Ascending aorta (tissue), 2 donors: ENCODE measurements around the gene CBR4. TPM values are rescaled to one million over a fixed set of nuclear protein-coding genes. Genes with fewer than 3 reads are reported as not detected.

Experiments used
- DNase-seq, 2 donors: peaks; one replicate each; pipeline ENCODE4 v3.0.0-alpha.2; 2019; ENCODE audit warnings: low spot score in 2 of 2
- H3K27ac ChIP-seq, 2 donors: fragments of 200-600 bp; sonication (generic); one replicate each; pipeline ENCODE4 v1.5.1; 2016 to 2017; ENCODE audit warnings: mild to moderate bottlenecking in 1 of 2
- H3K27me3 ChIP-seq: fragments of 200-600 bp; sonication (generic); one replicate; pipeline ENCODE4 v1.5.1; 2017
- H3K36me3 ChIP-seq, 2 donors: fragments of 200-600 bp; sonication (generic); one replicate each; pipeline ENCODE4 v1.5.1; 2016
- H3K4me1 ChIP-seq, 2 donors: fragments of 200-600 bp; sonication (generic); one replicate each; pipeline ENCODE4 v1.5.1; 2016 to 2017; ENCODE audit warnings: mild to moderate bottlenecking in 1 of 2
- H3K4me3 ChIP-seq, 2 donors: fragments of 200-600 bp; sonication (generic); one replicate each; pipeline ENCODE4 v1.5.1; 2016 to 2017; ENCODE audit warnings: mild to moderate bottlenecking in 1 of 2
- H3K9me3 ChIP-seq, 2 donors: fragments of 200-600 bp; sonication (generic); one replicate each; pipeline ENCODE4 v1.5.1; 2016
- intact Hi-C: fragments of 100-400 bp; cut with DNase I; formaldehyde crosslinking; loops from one replicate; pipeline ENCODE4 v1.15.1; 2023
- total RNA-seq: library from RNA; depleted of rRNA; stranded (reverse); fragments of >200 nt; gene quantifications from one replicate; pipeline ENCODE4 v1.1.0, GENCODE V29; 2016
- TF ChIP-seq, protein P1 (sequence below), 3 experiments: fragments of 200-600 bp in 2 of 3; fragments of 450-650 bp in 1 of 3; sonication (generic) in 2 of 3; IDR thresholded peaks; one replicate each; pipeline ENCODE4 v1.5.1; 2016 to 2019; ENCODE audit warnings: antibody characterized with exemption in 3 of 3, mild to moderate bottlenecking in 1 of 3, moderate library complexity in 1 of 3

Gene CBR4
- total RNA-seq, 1 donor from 2014 or later: 0.53 TPM

DNA sequence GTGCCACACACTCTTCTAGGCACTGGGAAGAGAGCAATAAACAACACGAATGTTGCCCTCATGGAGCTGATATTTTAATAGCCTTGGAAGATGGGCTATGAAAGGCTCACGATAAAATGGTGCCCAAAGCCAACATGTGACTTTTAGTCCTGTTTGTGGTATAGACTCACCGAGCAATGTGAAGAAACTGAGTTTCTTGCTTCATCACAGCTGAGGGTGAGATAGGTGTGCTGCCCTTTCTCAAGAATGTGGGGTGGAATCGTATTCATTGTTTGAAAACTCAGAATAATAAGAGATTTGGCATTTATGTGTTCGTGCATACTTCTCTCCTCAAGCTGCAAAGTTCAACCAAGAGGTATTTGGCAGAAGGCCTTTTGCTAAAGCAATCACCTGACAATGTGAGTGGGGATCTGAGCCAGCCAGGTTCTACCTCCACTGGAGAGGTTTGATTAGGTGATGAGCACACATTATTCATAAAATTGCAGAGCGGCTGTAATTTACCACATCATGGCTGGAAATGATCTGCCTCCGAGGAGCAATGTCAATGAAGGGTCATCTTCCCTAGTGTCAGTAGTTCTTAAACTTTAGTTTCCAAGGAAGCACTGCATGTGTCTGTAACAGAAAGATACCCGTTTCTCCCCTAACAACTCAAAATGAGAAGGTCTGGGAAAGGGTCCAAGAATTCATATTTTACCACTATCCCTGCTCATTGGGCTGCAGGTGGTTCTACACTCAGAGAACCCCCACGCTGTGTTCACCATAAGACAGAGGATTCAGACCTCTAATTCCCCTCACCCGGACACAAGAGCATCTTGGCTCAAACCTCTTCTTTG lies 41.9 kb upstream of the CBR4 start:
- H3K4me3 ChIP-seq: no peak overlapping the region
- H3K27ac ChIP-seq: no peak overlapping the region
- TF ChIP-seq, protein P1, sequence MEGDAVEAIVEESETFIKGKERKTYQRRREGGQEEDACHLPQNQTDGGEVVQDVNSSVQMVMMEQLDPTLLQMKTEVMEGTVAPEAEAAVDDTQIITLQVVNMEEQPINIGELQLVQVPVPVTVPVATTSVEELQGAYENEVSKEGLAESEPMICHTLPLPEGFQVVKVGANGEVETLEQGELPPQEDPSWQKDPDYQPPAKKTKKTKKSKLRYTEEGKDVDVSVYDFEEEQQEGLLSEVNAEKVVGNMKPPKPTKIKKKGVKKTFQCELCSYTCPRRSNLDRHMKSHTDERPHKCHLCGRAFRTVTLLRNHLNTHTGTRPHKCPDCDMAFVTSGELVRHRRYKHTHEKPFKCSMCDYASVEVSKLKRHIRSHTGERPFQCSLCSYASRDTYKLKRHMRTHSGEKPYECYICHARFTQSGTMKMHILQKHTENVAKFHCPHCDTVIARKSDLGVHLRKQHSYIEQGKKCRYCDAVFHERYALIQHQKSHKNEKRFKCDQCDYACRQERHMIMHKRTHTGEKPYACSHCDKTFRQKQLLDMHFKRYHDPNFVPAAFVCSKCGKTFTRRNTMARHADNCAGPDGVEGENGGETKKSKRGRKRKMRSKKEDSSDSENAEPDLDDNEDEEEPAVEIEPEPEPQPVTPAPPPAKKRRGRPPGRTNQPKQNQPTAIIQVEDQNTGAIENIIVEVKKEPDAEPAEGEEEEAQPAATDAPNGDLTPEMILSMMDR (IDR thresholded peaks at IDR 0.05): no peak
- no peaks in the 10 kb centered on the region for H3K36me3 ChIP-seq
- intact Hi-C loops: no loop called here
- no peaks in the 10 kb centered on the region for H3K27me3 ChIP-seq
- H3K4me1 ChIP-seq: no peaks in the 10 kb centered on the region
- no peaks in the 10 kb centered on the region for H3K9me3 ChIP-seq
- DNase-seq: no peak

DNA sequence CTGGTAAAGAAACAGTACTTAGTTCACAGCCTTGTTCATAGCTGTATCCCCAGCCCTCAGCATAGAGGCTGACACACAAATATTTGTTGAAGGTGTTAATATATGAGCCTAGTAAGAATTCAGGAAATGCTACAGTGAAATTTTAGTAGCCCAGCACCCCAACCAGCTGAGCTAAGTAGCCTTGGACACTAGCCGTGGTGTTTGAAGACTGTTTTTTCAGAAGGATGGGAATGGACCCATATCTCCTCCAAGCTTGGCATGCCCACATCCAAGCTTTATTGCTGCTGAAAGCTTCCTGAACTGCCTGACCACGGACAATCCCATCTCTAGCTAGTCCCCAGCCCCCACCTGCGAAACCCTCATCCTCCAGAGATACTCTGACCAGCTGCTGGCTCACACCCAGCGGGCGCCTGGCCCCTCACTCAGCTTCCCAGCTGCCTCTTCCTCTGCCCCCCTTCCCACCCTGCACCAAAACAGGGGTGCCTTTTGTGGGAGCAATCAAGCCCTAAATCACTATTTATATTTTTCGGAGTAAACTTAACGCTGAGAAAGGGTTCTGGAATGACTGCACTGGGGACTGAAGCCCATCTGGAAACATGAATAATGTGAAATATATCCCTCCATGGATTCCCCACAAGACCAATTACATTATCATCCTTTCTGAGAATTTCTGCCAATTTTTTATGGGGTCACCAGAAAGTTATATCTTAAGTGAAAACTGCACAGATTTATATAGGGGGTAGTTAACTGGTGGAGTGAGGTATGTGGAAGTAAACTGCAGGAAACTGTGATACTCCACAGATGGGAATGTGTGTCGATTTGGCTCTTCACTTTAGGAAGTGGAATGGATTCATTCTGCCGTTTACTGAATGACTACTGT lies 41.1 kb upstream of the CBR4 start:
- Histone ChIP-seq H3K9me3 (no peaks in the 10 kb centered on the region), H3K27ac (peak overlapping the region in 1 of 2 donors; percentile 1), H3K4me3 (no peak overlapping the region), H3K27me3 (no peaks in the 10 kb centered on the region), H3K36me3 (no peaks in the 10 kb centered on the region), H3K4me1 (no peaks in the 10 kb centered on the region)
- DNase-seq: no peak
- intact Hi-C loops: no loop called here
- TF ChIP-seq, protein P1 (IDR thresholded peaks at IDR 0.05): no peak

DNA sequence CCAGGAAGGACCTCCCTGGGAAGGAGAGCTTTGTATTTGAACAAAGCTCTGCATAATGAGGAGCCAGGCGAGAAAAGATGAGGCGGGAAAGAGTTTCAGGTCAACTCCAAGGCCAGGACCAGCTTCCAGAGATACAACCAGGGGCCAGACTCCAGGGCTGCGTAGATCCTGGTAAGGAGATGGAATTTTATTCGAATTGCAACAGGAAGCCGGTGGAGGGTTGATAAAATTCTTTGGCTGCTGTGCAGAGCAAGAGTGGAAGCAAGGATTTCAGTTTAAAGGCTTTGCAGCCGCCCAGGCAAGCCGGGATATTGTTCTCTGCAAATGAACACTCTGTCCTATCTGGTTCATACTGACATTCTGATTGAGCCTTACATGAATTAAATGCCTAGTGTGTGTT lies 40.2 kb upstream of the CBR4 start:
- no peak overlapping the region for H3K27ac ChIP-seq
- no peaks in the 10 kb centered on the region for H3K4me1 ChIP-seq
- no peak for DNase-seq

DNA sequence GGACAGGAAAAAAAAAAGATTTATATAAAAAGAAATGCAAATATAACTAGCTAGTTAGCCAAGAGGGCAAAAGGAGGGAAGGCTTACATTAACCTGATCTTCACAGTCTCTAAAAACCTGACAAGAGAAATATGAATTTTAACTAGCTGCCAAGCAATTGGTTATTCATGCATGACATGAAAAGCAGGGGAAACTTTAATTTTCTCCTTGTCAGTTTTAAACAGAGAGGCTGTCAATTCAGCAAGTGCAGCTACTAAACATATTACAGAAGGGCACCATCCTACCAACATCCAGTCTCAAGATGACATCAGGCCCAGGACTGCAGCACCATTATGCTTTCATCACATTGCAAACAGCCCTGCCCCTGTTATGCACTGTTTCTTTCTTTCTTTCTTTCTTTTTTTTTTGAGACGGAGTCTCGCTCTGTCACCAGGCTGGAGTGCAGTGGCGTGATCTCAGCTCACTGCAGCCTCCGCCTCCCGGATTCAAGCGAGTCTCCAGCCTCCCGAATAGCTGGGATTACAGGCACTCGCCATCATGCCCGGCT lies 38.9 kb upstream of the CBR4 start:
- no peaks in the 10 kb centered on the region for H3K9me3 ChIP-seq
- DNase-seq: no peak
- intact Hi-C loops: no loop called here
- H3K27me3 ChIP-seq: no peaks in the 10 kb centered on the region
- TF ChIP-seq, protein P1 (IDR thresholded peaks at IDR 0.05): no peak
- H3K4me3 ChIP-seq: no peak overlapping the region
- H3K4me1 ChIP-seq: no peaks in the 10 kb centered on the region
- no peak overlapping the region for H3K27ac ChIP-seq
- no peaks in the 10 kb centered on the region for H3K36me3 ChIP-seq

More for the DNA sequence above, 40.2 kb upstream of the CBR4 start:
- intact Hi-C loops: no loop called here
- TF ChIP-seq, protein P1 (IDR thresholded peaks at IDR 0.05): no peak
- H3K4me3 ChIP-seq: no peak overlapping the region
- no peaks in the 10 kb centered on the region for H3K27me3 ChIP-seq
- no peaks in the 10 kb centered on the region for H3K9me3 ChIP-seq
- H3K36me3 ChIP-seq: no peaks in the 10 kb centered on the region

DNA sequence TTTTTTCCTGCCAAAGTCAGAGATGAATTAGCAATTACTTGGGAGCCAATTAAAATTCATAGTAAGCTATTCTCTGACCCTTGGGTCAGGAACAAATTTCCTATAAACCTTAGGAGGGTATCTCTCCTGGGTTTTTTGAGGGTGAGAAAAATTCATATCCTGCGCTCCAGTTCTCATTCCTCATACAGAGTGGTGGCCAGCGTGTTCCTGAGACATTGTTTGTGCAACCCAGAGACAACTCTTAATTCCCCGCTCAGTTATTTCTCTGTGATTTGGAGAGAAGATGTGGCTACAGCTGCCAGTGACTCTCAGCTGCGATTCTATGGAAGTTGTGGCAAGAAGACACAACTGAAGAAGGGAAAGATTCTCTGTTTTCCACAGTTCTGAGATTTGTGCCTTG lies 37.9 kb upstream of the CBR4 start:
- Histone ChIP-seq H3K27me3 (no peaks in the 10 kb centered on the region), H3K4me1 (no peaks in the 10 kb centered on the region), H3K9me3 (no peaks in the 10 kb centered on the region), H3K36me3 (no peaks in the 10 kb centered on the region), H3K27ac (no peak overlapping the region), H3K4me3 (no peak overlapping the region)
- TF ChIP-seq, protein P1 (IDR thresholded peaks at IDR 0.05): no peak
- DNase-seq: no peak
- intact Hi-C loops: no loop called here
